K562 (cell line): ENCODE results near the gene CRLF3. TPM values are rescaled to one million over a fixed set of nuclear protein-coding genes. Genes with fewer than 3 reads are reported as not detected.
"Not testable (repeated sequence)": the region's sequence is repeated elsewhere in the genome, so short reads cannot be mapped to it uniquely, and the experiment has no call there.

Source experiments
- ATAC-seq: fragments of 200-7000 bp; cut with Tn5 transposase; 3 replicates; pipeline ENCODE4 v1.9.1; 2020; ENCODE audit warnings: moderate library complexity
- BruUV-seq: library from RNA; stranded (reverse); fragments of 400-500 nt; replicated peaks from 2 replicates; lab custom pipeline; 2021; lab: Mats Ljungman, UMichigan
- CTCF ChIA-PET: fragments of 300-600 bp; formaldehyde crosslinking; extraction: SDS; loops from one replicate; lab custom pipeline; 2021; ENCODE audit warnings: low intra/inter-chr PET ratio; lab: Yijun Ruan, JAX
- POLR2A ChIA-PET: fragments of 300-600, 350-650 bp; sonication (Branson Sonifier 250); formaldehyde crosslinking; extraction: SDS; loops from one replicate; lab custom pipeline; 2021; ENCODE audit warnings: antibody characterized with exemption, inconsistent platforms; lab: Yijun Ruan, JAX
- DNase-seq, 4 experiments: peaks; one replicate each; pipeline versions ENCODE4 v3.0.0 to v3.0.0-alpha.2; 2011 to 2018; ENCODE audit warnings: low spot score in 3 of 4, mixed read lengths in 3 of 4; ENCODE audit errors: extremely low read depth in 1 of 4
- FAIRE-seq: peaks from 2 replicates; lab custom pipeline; 2011; peaks lifted over from hg19 to GRCh38; lab: Jason Lieb, UNC
- H2AFZ ChIP-seq: 2 replicates; pipeline ENCODE4 v1.6.0; 2011; ENCODE audit warnings: low read depth, low read length, control low read depth, inconsistent platforms
- H3K27ac ChIP-seq: fragments of 200-600 bp; 3 replicates; pipeline ENCODE4 v1.8.0; 2011; ENCODE audit warnings: low read depth, mild to moderate bottlenecking, control low read depth, inconsistent platforms, low read length, moderate library complexity, mixed read lengths; ENCODE audit errors: extremely low read depth
- H3K27me3 ChIP-seq, 2 experiments: fragments of 300-600 bp in 1 of 2; 2 replicates in 1 of 2; 3 replicates in 1 of 2; pipeline versions ENCODE4 v1.6.0 to v1.8.0; 2011; ENCODE audit warnings: inconsistent platforms in 2 of 2, low read length in 2 of 2, mild to moderate bottlenecking in 1 of 2, mixed read lengths in 1 of 2, moderate library complexity in 1 of 2; ENCODE audit not compliant: control insufficient read depth in 2 of 2, insufficient read depth in 2 of 2
- H3K36me3 ChIP-seq: fragments of 300-600 bp; 3 replicates; pipeline ENCODE4 v1.8.0; 2011; ENCODE audit warnings: mild to moderate bottlenecking, low read length, inconsistent platforms; ENCODE audit not compliant: control insufficient read depth, insufficient read depth
- H3K4me1 ChIP-seq, 2 experiments: fragments of 200-600 bp in 1 of 2; replicated peaks in 1 of 2; 2 replicates in 1 of 2; 3 replicates in 1 of 2; pipeline versions ENCODE4 v1.5.1 to v1.8.0; 2011; ENCODE audit warnings: inconsistent platforms in 2 of 2, low read length in 2 of 2, mild to moderate bottlenecking in 1 of 2, mixed read lengths in 1 of 2, moderate library complexity in 1 of 2; ENCODE audit not compliant: control insufficient read depth in 2 of 2, insufficient read depth in 2 of 2
- H3K4me2 ChIP-seq: 2 replicates; pipeline ENCODE4 v1.6.1; 2011; ENCODE audit warnings: low read length, control low read depth, inconsistent platforms, mixed read lengths; ENCODE audit not compliant: insufficient read depth
- H3K4me3 ChIP-seq: fragments of 200-600 bp; sonication (generic), shearing (Covaris generic); 2 replicates; pipeline ENCODE4 v1.5.1; 2016; ENCODE audit warnings: control low read depth, inconsistent platforms
- H3K79me2 ChIP-seq: fragments of 200-600 bp; 3 replicates; pipeline ENCODE4 v1.8.0; 2011; ENCODE audit warnings: low read length, inconsistent platforms; ENCODE audit not compliant: control insufficient read depth, insufficient read depth
- H3K9ac ChIP-seq, 2 experiments: 2 replicates each; pipeline versions ENCODE4 v1.6.0 to v1.6.1; 2011; ENCODE audit warnings: low read depth in 2 of 2, low read length in 2 of 2, control low read depth in 1 of 2, inconsistent platforms in 1 of 2, mild to moderate bottlenecking in 1 of 2, mixed read lengths in 1 of 2; ENCODE audit not compliant: insufficient read depth in 1 of 2
- H3K9me1 ChIP-seq: one replicate; pipeline ENCODE4 v1.6.0; 2011; ENCODE audit warnings: inconsistent platforms, mild to moderate bottlenecking, low read length, moderate library complexity; ENCODE audit not compliant: control insufficient read depth, insufficient read depth
- H3K9me3 ChIP-seq: replicated peaks from 2 replicates; pipeline ENCODE4 v1.5.1; 2011; ENCODE audit warnings: low read depth, low read length, inconsistent platforms; ENCODE audit not compliant: control insufficient read depth, insufficient read depth
- H4K20me1 ChIP-seq: replicated peaks from 2 replicates; pipeline ENCODE4 v1.6.1; 2011; ENCODE audit warnings: low read length, inconsistent platforms, mixed read lengths; ENCODE audit not compliant: control insufficient read depth, insufficient read depth
- CEBPB ChIP-seq: fragments of 450-650 bp; IDR thresholded peaks from 2 replicates; pipeline ENCODE4 v1.6.1; 2016; ENCODE audit warnings: missing genetic modification characterization, missing compliant biosample characterization
- WGBS: fragments of 100-300 bp; shearing (Covaris generic); methylation state at CpG from one replicate; pipeline ENCODE4 v1.1.6; 2016; ENCODE audit warnings: low coverage, mixed read lengths; ENCODE audit not compliant: insufficient coverage; ENCODE audit errors: missing lambda C conversion rate; 5-methylcytosine and 5-hydroxymethylcytosine counted together
- in situ Hi-C: fragments of 300-500 bp; cut with MboI; formaldehyde crosslinking; loops from 4 replicates; pipeline ENCODE4 v1.15.0; 2018; ENCODE audit warnings: inconsistent platforms, mixed read lengths
- intact Hi-C: fragments of 100-400 bp; cut with micrococcal nuclease; formaldehyde crosslinking; loops from 2 replicates; pipeline ENCODE4 v1.14.2; 2022
- polyA plus RNA-seq, 8 experiments: library from polyadenylated mRNA; depleted of rRNA in 4 of 8; stranded (reverse) in 5 of 8; unstranded in 3 of 8; fragments of >200 nt; fragmentation: Nextera tagmentation in 2 of 8; fragmentation: Illumina TruSeq in 1 of 8; extraction: Ambion mirVana in 2 of 8; extraction: Trizol in 1 of 8; gene quantifications; 2 replicates each; pipeline versions ENCODE4 v1.2.1 to v1.2.3, GENCODE V29; 2011 to 2014; ENCODE audit warnings: inconsistent platforms in 1 of 8, missing spikeins in 1 of 8
- total RNA-seq, 7 experiments: library from RNA; depleted of rRNA in 6 of 7; stranded (reverse); fragments of >200 nt in 6 of 7; fragmentation: Illumina TruSeq in 2 of 7; extraction: Trizol in 2 of 7; gene quantifications; 2 replicates each; pipeline versions ENCODE4 v1.2.1 to v1.2.3, GENCODE V29; 2011 to 2021; ENCODE audit warnings: low replicate concordance in 1 of 7

Gene CRLF3
- total and polyA plus RNA-seq, 9 of the 15 experiments (the other 6 are each of a cell fraction or from before 2014, with no cell fraction given), result 13.2 to 55.9 (median 29.8) TPM

DNA sequence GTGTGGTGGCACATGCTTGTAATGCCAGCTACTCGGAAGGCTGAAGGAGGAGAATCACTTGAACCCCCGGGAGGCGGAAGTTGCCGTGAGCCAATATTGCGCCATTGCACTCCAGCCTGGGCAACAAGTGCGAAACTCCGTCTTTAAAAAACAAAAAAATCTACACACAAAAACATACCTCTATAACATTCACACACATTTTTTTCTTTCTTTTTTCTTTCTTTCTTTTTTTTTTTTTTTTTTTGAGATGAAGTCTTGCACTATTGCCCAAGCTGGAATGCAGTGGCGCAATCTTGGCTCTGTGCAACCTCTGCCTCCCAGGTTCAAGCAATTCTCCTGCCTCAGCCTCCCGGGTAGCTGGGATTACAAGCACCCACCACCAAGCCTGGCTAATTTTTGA lies 9.6 kb downstream of the CRLF3 start:
- H3K9me1 ChIP-seq, H3K9ac ChIP-seq, in situ Hi-C loops, FAIRE-seq, intact Hi-C loops, CTCF ChIA-PET, H2AFZ ChIP-seq, H3K9me3 ChIP-seq, H3K27me3 ChIP-seq, H3K4me1 ChIP-seq, DNase-seq, ATAC-seq, H4K20me1 ChIP-seq, H3K4me2 ChIP-seq, BruUV-seq, H3K27ac ChIP-seq, H3K4me3 ChIP-seq: not testable (repeated sequence)
- Histone ChIP-seq H3K79me2 (peaks cover 92% of the 10 kb centered on the region), H3K36me3 (peaks cover 39% of the 10 kb centered on the region)
- POLR2A ChIA-PET, result interaction anchor here (1.2 kb wide), 1 partner anchor 8 kb away, joined by 5 read pairs; no protein-coding TSS in a partner anchor
- 96% methylated on average over 9 of the region's 9 CpGs for WGBS
- TF ChIP-seq CEBPB (tag), result peak; percentile 27; the same call in 1 of the 2 replicates

DNA sequence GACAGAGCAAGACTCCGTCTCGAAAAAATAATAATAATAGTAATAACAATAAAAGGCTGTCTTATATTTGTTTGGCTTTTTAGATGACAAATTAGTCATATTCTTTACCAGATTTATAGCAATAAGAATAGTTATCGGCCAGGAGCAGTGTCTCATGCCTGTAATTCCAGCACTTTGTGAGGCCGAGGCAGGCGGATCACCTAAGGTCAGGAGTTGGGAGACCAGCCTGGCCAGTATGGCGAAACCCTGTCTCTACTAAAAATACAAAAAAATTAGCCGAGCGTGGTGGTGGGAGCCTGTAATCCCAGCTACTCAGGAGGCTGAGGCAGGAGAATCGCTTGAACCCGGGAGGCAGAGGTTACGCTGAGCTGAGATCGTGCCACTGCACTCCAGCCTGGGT lies 10.3 kb downstream of the CRLF3 start:
- CTCF ChIA-PET, H3K4me3 ChIP-seq, intact Hi-C loops, H2AFZ ChIP-seq, FAIRE-seq, H3K9ac ChIP-seq, H3K9me1 ChIP-seq, DNase-seq, H3K27ac ChIP-seq, H4K20me1 ChIP-seq, ATAC-seq, H3K4me1 ChIP-seq, H3K9me3 ChIP-seq, BruUV-seq, H3K4me2 ChIP-seq, H3K27me3 ChIP-seq, in situ Hi-C loops: not testable (repeated sequence)
- Histone ChIP-seq H3K79me2 (peaks cover 92% of the 10 kb centered on the region), H3K36me3 (peaks cover 39% of the 10 kb centered on the region)
- POLR2A ChIA-PET, result interaction anchor here (0.6 to 1.2 kb wide), 2 partner anchors 9 to 280 kb away, joined by 4 to 5 read pairs; partner anchors contain the start of gene NF1
- 91% methylated on average over 12 of the region's 12 CpGs for WGBS
